Measurements from ENCODE around the gene STX8.
"Not testable (repeated sequence)": the region's sequence is repeated elsewhere in the genome, so short reads cannot be mapped to it uniquely, and the experiment has no call there.

STX8 gene

DNA sequence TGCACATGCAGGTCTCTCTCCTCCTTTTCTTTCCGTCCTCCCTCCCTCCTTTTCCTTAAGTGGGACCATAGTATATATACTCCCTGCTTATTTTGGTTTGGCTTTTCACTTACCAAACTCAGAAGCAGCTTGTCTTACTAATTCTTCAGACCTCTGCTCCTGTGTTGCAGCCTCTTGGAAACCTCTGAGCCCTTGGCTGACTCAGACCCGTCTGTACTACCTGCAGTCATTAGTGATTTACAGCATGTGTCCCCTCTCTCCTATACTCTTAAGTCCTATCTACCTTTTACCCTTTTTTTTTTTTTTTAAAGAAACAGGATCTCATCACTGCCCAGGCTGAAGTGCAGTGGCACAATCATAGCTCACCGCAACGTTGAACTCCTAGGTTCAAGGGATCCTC, 207.0 kb downstream of the STX8 start:
- DNase-seq (ENCODE audit: low read depth) = no peak
- H3K4me3 ChIP-seq (ENCODE audit: low read depth, low read length) = no peak overlapping the region

GRCh38 chr17:9367156-9367555, 208.5 kb downstream of the STX8 start:
- no peak overlapping the region for H3K4me3 ChIP-seq (ENCODE audit: low read depth, low read length)
- DNase-seq (ENCODE audit: low read depth) = no peak

DNA sequence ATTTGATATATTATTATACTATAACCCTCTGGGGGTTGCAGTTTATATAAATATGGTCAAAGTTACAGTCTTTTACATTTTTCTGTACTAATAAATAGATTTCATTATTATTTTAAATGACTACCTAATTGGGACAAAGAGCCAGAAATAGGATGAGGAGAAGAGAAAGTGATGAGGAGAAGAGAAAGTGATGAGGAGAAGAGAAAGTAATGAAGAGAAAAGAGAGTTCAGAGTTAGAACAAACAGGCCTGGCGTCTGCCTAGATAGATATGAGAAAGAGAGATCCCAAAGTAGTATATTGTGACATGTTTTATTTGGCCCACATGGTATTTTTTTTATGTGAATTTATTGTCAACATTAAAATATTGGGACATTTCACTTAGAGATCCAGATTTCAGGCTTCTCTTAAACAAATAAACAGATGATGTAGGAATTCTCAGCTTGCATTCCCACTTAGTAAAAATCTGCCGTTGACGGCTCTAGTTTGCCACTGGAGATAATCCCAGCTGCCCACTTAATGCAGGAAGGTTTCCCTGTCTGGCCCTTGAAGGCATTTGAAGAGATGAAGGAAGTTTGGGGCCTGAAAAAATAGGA, 210.7 kb downstream of the STX8 start:
- no peak overlapping the region for H3K4me3 ChIP-seq (ENCODE audit: low read depth, low read length)
- no peak for DNase-seq (ENCODE audit: low read depth)

- no peak overlapping the region for H3K4me3 ChIP-seq (ENCODE audit: low read depth, low read length)
- DNase-seq (ENCODE audit: low read depth) = no peak
Observed at GRCh38 chr17:9363440-9364350, 211.9 kb downstream of the STX8 start.

- DNase-seq (ENCODE audit: low read depth) = no peak
- no peak overlapping the region for H3K4me3 ChIP-seq (ENCODE audit: low read depth, low read length)
Observed at GRCh38 chr17:9361188-9361955, 214.2 kb downstream of the STX8 start.

GRCh38 chr17:9360677-9361081, 214.9 kb downstream of the STX8 start:
- no peak for DNase-seq (ENCODE audit: low read depth)
- H3K4me3 ChIP-seq (ENCODE audit: low read depth, low read length) = no peak overlapping the region

DNA sequence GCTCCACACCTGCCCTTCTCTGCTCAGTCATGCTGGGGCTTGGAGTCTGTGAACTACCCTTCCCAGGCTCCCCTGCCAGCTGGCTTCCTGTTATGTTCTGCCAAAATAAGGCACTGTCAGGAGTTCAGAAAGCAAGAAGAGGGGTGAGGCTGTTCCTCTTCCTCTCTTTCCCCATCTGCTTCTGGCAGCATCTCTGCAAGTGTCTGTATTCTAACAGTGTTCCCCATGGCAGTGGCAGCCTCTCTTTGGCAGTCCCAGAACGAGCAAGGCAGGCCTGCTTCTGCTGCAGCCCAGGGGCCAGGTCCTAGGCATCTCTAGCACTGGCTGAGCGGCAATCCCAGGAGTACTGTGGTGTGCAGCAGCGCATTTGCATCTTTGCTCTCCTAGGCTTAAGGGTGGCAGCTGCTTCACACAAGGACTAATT, 219.1 kb downstream of the STX8 start:
- no peak for DNase-seq (ENCODE audit: low read depth)
- no peak overlapping the region for H3K4me3 ChIP-seq (ENCODE audit: low read depth, low read length)

- no peak for DNase-seq (ENCODE audit: low read depth)
- no peak overlapping the region for H3K4me3 ChIP-seq (ENCODE audit: low read depth, low read length)
Observed at GRCh38 chr17:9355846-9356245, 219.8 kb downstream of the STX8 start.

- DNase-seq (ENCODE audit: low read depth); H3K4me3 ChIP-seq (ENCODE audit: low read depth, low read length): not testable (repeated sequence)
Observed at GRCh38 chr17:9355231-9355630, 220.4 kb downstream of the STX8 start.

- no peak overlapping the region for H3K4me3 ChIP-seq (ENCODE audit: low read depth, low read length)
- peak; percentile 92 for DNase-seq (ENCODE audit: low read depth)
Observed at GRCh38 chr17:9350080-9350479, 225.5 kb downstream of the STX8 start.

GRCh38 chr17:9346296-9346926, 229.2 kb downstream of the STX8 start:
- no peak for DNase-seq (ENCODE audit: low read depth)
- no peak overlapping the region for H3K4me3 ChIP-seq (ENCODE audit: low read depth, low read length)

DNA sequence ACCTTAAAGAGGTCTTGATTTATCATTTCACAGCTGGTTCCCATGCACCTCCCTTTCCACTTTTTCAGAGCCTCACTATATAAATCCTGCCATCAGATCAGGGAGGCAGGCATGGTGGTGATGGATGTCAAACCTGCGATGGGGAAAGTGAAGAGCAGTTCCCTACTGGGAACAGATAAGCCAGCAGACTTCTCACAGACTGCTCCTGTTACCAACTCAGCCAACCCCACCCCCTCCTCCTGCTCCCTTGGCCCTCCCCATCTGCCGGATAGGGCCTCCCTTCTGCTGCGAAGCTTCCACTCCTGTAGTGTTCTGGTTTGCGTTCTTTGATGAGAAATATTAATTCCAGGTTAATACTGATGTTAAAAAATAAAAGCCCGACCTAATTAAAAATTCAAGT, 232.1 kb downstream of the STX8 start:
- DNase-seq (ENCODE audit: low read depth) = no peak

GRCh38 chr17:9342225-9342624, 233.4 kb downstream of the STX8 start:
- DNase-seq (ENCODE audit: low read depth) = no peak
- no peak overlapping the region for H3K4me3 ChIP-seq (ENCODE audit: low read depth, low read length)

More for the DNA sequence above, 232.1 kb downstream of the STX8 start:
- H3K4me3 ChIP-seq (ENCODE audit: low read depth, low read length) = no peak overlapping the region

DNA sequence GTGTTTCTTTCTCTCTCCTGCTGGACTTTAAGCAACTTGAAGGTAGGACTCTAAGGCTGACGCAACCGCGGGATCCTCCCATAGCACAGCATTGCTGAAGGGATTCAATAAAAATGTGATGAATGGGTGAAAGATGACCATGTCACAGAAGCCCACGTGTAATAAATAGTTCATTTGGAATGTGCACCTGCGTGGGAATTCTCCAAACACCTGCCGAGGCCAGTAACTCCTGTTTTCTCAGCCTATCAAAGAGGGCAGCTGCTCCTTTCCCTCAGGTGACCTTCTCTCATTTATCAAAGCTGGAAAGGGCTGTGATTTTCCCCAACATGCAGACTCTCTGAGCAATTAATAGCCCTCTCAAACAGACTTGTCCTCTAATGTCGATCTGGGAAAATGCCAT, 235.7 kb downstream of the STX8 start:
- no peak for DNase-seq (ENCODE audit: low read depth)
- no peak overlapping the region for H3K4me3 ChIP-seq (ENCODE audit: low read depth, low read length)

GRCh38 chr17:9339482-9339881, 236.1 kb downstream of the STX8 start:
- H3K4me3 ChIP-seq (ENCODE audit: low read depth, low read length); DNase-seq (ENCODE audit: low read depth): not testable (repeated sequence)

- no peak overlapping the region for H3K4me3 ChIP-seq (ENCODE audit: low read depth, low read length)
- no peak for DNase-seq (ENCODE audit: low read depth)
Observed at GRCh38 chr17:9336817-9337216, 238.8 kb downstream of the STX8 start.

- no peak overlapping the region for H3K4me3 ChIP-seq (ENCODE audit: low read depth, low read length)
- DNase-seq (ENCODE audit: low read depth) = no peak
Observed at GRCh38 chr17:9334536-9335446, 240.8 kb downstream of the STX8 start.

- no peak for DNase-seq (ENCODE audit: low read depth)
- H3K4me3 ChIP-seq (ENCODE audit: low read depth, low read length) = no peak overlapping the region
Observed at GRCh38 chr17:9332132-9332494, 243.5 kb downstream of the STX8 start.
